Esophagus squamous epithelium (tissue), 5 donors: ENCODE data around the gene CCDC171. TPM values are rescaled to one million over a fixed set of nuclear protein-coding genes. Genes with fewer than 3 reads are reported as not detected.

Experiments used
- DNase-seq: peaks from one replicate; lab custom pipeline; 2025; lab: John Stamatoyannopoulos, UW
- H3K27ac ChIP-seq, 4 donors: fragments of 200-600 bp; sonication (generic); one replicate each; pipeline ENCODE4 v1.5.1; 2016 to 2019; ENCODE audit warnings: mild to moderate bottlenecking in 1 of 4
- H3K27me3 ChIP-seq, 4 donors: fragments of 200-600 bp; sonication (generic); 1 replicate in 3 of 4; 2 replicates in 1 of 4; pipeline versions ENCODE4 v1.5.1 to v1.6.0; 2017 to 2021; ENCODE audit warnings: antibody characterized with exemption in 1 of 4
- H3K36me3 ChIP-seq, 3 donors: fragments of 200-600 bp; sonication (generic); one replicate each; pipeline ENCODE4 v1.5.1; 2016 to 2019
- H3K4me1 ChIP-seq, 3 donors: fragments of 200-600 bp; sonication (generic); one replicate each; pipeline ENCODE4 v1.5.1; 2017 to 2019
- H3K4me3 ChIP-seq, 4 donors: fragments of 200-600 bp; sonication (generic); 1 replicate in 3 of 4; 2 replicates in 1 of 4; pipeline ENCODE4 v1.5.1; 2016 to 2019; ENCODE audit warnings: mild to moderate bottlenecking in 2 of 4, moderate library complexity in 1 of 4
- H3K9me3 ChIP-seq, 3 donors: fragments of 200-600 bp; sonication (generic); one replicate each; pipeline ENCODE4 v1.5.1; 2016 to 2019
- POLR2A ChIP-seq, 4 donors: fragments of 450-650 bp; IDR thresholded peaks; one replicate each; pipeline ENCODE4 v1.6.1; 2017; ENCODE audit warnings: antibody characterized with exemption in 4 of 4, mild to moderate bottlenecking in 4 of 4, moderate library complexity in 3 of 4
- WGBS, 2 donors: methylation state at CpG; one replicate each; pipeline ENCODE4 v1.1.5; 2018; 5-methylcytosine and 5-hydroxymethylcytosine counted together
- intact Hi-C: fragments of 100-400 bp; cut with DNase I; formaldehyde crosslinking; loops from one replicate; pipeline ENCODE4 v1.15.0; 2022
- total RNA-seq, 4 donors: library from RNA; depleted of rRNA; stranded (reverse); fragments of >200 nt; gene quantifications; one replicate each; pipeline ENCODE4 v1.1.0, GENCODE V29; 2016
- TF ChIP-seq, protein P1 (sequence below), 6 experiments: fragments of 450-650 bp in 4 of 6; fragments of 200-600 bp in 2 of 6; sonication (generic) in 2 of 6; IDR thresholded peaks; one replicate each; pipeline ENCODE4 v1.5.1; 2016 to 2019; ENCODE audit warnings: antibody characterized with exemption in 6 of 6, mild to moderate bottlenecking in 4 of 6, moderate library complexity in 4 of 6
- donor health status: DM: yes; HTN: yes; CAD: no.

The CCDC171 gene
- total RNA-seq, 4 donors from 2014 or later = 0.53 to 2.9 (median 1.6) TPM

DNA sequence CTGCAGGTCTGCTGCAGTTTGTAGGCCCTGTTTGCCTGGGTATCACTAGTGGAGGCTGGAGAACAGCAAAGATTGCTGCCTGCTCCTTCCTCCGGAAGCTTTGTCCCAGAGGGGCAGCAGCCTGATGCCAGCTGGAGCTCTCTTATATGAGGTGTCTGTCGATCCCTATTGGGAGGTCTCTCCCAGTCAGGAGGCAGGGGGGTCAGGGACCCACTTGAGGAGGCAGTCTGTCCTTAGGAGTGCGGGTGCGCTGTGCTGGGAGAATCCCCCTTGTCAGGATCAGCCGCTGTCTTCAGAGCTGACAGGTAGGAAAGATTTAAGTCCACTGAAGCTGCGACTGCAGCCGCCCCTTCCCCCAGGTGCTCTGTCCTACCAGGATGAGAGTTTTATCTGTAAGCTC, 64.9 kb downstream of the CCDC171 start:
- no peak for DNase-seq
- no peak overlapping the region for H3K4me3 ChIP-seq
- TF ChIP-seq, protein P1, sequence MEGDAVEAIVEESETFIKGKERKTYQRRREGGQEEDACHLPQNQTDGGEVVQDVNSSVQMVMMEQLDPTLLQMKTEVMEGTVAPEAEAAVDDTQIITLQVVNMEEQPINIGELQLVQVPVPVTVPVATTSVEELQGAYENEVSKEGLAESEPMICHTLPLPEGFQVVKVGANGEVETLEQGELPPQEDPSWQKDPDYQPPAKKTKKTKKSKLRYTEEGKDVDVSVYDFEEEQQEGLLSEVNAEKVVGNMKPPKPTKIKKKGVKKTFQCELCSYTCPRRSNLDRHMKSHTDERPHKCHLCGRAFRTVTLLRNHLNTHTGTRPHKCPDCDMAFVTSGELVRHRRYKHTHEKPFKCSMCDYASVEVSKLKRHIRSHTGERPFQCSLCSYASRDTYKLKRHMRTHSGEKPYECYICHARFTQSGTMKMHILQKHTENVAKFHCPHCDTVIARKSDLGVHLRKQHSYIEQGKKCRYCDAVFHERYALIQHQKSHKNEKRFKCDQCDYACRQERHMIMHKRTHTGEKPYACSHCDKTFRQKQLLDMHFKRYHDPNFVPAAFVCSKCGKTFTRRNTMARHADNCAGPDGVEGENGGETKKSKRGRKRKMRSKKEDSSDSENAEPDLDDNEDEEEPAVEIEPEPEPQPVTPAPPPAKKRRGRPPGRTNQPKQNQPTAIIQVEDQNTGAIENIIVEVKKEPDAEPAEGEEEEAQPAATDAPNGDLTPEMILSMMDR (IDR thresholded peaks at IDR 0.05) = no peak
- no peak for TF ChIP-seq POLR2A (IDR thresholded peaks at IDR 0.05)
- H3K36me3 ChIP-seq = peaks cover 0 to 5% (median 0%) of the 10 kb centered on the region in 3 donors
- H3K27me3 ChIP-seq = no peaks in the 10 kb centered on the region
- no peaks in the 10 kb centered on the region for H3K9me3 ChIP-seq
- intact Hi-C loops = loop anchor here (10.0 kb wide), 1 partner anchor 423 kb away; no protein-coding TSS in a partner anchor
- H3K27ac ChIP-seq = no peak overlapping the region
- 100% methylated on average over 1 of the region's 7 CpGs; no CpG with 5 or more reads in 1 of the 2 donors for WGBS, 2 donors
- no peaks in the 10 kb centered on the region for H3K4me1 ChIP-seq

DNA sequence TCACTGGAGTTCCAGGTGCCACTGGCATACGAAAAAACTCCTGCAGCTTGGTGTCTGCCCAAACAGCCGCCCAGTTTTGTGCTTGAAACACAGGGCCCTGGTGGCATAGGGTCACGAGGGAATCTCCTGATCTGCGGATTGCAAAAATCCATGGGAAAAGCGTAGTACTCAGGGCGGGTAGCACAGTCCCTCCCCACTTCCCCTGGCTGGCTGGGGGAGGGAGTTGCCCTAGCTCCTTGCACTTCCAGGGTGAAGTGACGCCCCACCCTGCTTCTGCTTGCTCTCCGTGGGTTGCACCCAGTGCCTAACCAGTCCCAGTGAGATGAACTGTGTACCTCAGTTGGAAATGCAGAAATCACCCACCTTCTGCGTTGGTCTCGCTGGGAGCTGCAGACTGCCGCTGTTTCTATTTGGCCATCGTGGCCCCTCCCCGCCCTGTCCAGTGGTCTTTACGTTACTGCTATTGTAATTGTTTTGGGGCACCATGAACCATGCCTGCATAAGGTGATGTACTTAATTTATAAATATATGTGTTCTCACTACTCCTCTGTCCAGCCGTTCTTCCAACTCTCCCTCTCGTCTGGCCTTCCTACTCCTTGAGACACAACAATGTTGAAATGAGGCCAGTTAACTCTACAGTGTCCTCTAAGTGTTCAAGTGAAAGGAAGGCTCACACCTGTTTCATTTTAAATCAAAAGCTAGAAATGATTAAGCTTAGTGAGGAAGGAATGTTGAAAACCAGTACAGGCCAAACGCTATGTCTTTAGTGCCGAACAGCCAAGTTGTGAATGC, 65.9 kb downstream of the CCDC171 start:
- Histone ChIP-seq H3K9me3 (no peaks in the 10 kb centered on the region), H3K27ac (no peak overlapping the region), H3K4me1 (no peaks in the 10 kb centered on the region), H3K36me3 (peaks cover 0 to 2% (median 0%) of the 10 kb centered on the region in 3 donors), H3K27me3 (no peaks in the 10 kb centered on the region), H3K4me3 (no peak overlapping the region)
- DNase-seq = no peak
- intact Hi-C loops = loop anchor here (10.0 kb wide), 1 partner anchor 424 kb away; no protein-coding TSS in a partner anchor
- 84 to 93% methylated on average over 10 to 12 of the region's 18 CpGs for WGBS, 2 donors
- no peak for TF ChIP-seq POLR2A (IDR thresholded peaks at IDR 0.05)
- TF ChIP-seq, protein P1 (IDR thresholded peaks at IDR 0.05) = no peak

DNA sequence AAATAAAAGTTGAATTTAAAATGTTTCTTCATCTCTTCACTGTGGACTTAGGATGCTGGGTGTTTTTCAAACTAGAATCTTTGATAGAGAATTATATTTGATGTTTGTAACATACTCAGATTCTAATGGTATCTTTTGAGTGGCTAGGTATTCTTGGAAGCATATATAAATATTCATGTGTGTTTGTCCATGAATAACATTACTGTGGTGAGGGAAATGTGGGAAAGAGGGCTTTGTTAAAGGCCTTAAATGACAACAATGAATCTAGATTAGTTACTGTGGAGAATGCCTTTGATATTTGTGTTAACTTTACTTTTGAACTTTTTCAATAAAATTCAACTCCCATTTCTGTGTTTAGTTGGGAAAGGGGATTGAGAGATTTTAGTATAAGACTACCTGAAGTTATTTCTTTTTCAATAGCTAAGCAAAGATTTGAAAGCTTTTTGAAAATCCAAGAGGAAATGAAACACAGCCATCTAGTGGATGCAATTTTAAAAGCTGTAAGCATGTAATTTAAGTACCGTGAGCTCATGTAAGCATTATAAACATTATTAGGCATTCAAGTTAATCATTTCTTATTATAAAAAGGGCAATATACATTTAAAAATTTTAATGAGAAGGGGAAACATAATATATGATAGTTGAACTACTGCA, 69.6 kb downstream of the CCDC171 start:
- Histone ChIP-seq H3K4me3 (no peak overlapping the region), H3K36me3 (no peaks in the 10 kb centered on the region), H3K4me1 (no peaks in the 10 kb centered on the region), H3K27me3 (no peaks in the 10 kb centered on the region), H3K27ac (no peak overlapping the region), H3K9me3 (no peaks in the 10 kb centered on the region)
- no peak for TF ChIP-seq POLR2A (IDR thresholded peaks at IDR 0.05)
- TF ChIP-seq, protein P1 (IDR thresholded peaks at IDR 0.05) = no peak
- 31 to 64% methylated on average over 1 of the region's 1 CpG for WGBS, 2 donors
- intact Hi-C loops = no loop called here
- DNase-seq = no peak

DNA sequence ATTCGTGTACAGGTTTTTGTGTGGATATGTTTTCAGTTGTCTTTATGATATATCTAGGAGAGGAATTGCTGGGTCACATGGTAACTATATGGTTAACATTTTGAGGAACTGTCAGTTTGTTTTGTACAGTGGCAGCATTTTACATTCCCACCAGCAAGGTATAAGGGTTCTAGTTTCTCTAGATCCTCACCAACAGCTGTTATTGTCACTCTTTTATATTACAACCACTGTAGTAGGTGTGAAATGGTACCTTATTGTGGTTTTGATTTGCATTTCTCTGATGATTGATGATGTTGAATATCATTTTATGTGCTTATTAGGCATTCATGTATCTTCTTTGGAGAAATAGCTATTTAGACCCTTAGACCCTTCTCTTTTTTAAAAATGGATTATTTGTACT, 82.9 kb downstream of the CCDC171 start:
- Histone ChIP-seq H3K9me3 (no peaks in the 10 kb centered on the region), H3K4me3 (no peak overlapping the region), H3K27ac (no peak overlapping the region), H3K27me3 (no peaks in the 10 kb centered on the region), H3K4me1 (no peaks in the 10 kb centered on the region), H3K36me3 (no peaks in the 10 kb centered on the region)
- no peak for DNase-seq
- 67 to 78% methylated on average over 1 of the region's 1 CpG for WGBS, 2 donors
- TF ChIP-seq, protein P1 (IDR thresholded peaks at IDR 0.05) = no peak
- TF ChIP-seq POLR2A (IDR thresholded peaks at IDR 0.05) = no peak
- intact Hi-C loops = no loop called here

DNA sequence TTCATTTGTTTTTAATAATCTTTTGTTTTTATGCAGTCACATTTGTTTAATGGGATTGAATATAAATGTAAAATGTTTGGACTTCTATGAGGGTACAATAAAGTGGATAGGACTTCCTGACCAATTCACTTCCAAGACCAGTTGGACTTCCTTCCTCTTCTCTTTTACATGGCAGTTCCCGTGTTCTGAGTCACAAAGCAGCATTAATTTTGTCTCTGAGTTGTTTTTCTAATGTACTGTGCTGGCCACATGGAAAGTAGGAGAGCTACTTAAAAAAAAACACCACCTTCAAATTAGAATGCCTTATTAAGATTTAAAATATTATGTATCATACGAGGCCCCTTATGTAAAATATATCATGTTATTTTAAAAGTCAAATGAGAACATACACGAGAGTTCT, 87.3 kb downstream of the CCDC171 start:
- Histone ChIP-seq H3K36me3 (no peaks in the 10 kb centered on the region), H3K4me3 (no peak overlapping the region), H3K9me3 (no peaks in the 10 kb centered on the region), H3K27me3 (no peaks in the 10 kb centered on the region), H3K4me1 (no peaks in the 10 kb centered on the region), H3K27ac (no peak overlapping the region)
- intact Hi-C loops = no loop called here
- no peak for DNase-seq
- TF ChIP-seq, protein P1 (IDR thresholded peaks at IDR 0.05) = no peak
- no peak for TF ChIP-seq POLR2A (IDR thresholded peaks at IDR 0.05)
- 35 to 54% methylated on average over 3 of the region's 3 CpGs for WGBS, 2 donors
